Measurements from ENCODE around the gene KIR2DL3. TPM values are rescaled to one million over a fixed set of nuclear protein-coding genes. Genes with fewer than 3 reads are reported as not detected.
"Not testable (repeated sequence)": the region's sequence is repeated elsewhere in the genome, so short reads cannot be mapped to it uniquely, and the experiment has no call there.

Gene KIR2DL3
- 0.05 TPM for polyA plus RNA-seq (2013)

DNA sequence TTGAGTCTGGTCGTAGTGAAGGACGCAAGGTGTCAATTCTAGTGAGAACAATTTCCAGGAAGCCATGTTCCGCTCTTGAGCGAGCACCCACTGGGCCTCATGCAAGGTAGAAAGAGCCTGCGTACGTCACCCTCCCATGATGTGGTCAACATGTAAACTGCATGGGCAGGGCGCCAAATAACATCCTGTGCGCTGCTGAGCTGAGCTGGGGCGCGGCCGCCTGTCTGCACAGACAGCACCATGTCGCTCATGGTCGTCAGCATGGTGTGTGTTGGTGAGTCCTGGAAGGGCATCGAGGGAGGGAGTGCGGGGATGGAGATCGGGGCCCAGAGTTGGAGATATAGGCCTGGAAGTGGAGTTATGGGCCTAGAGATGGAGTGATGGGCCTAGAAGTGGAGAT lies at the start of gene KIR2DL3:
TSS of gene KIR2DL3 (plus strand) at position 208 of the 400 bp plus-strand sequence. CDS start at position 241, 33 bp downstream.
- H3K27me3 ChIP-seq (replicated peaks in 2 of 5; ENCODE audit: control insufficient read depth in 4 of 5, insufficient read depth in 5 of 5, low read length in 4 of 5); H3K4me3 ChIP-seq (ENCODE audit: control insufficient read depth in 1 of 7, extremely low read depth in 1 of 7, insufficient read depth in 4 of 7, low read depth in 2 of 7, low read length in 6 of 7); H3K9me3 ChIP-seq (ENCODE audit: control extremely low read depth in 1 of 5, control insufficient read depth in 4 of 5, insufficient read depth in 2 of 5, low read depth in 1 of 5, low read length in 4 of 5); H3K36me3 ChIP-seq (ENCODE audit: control insufficient read depth in 4 of 4, insufficient read depth in 4 of 4, low read length in 3 of 4); CTCF ChIA-PET; H3K27ac ChIP-seq (ENCODE audit: insufficient read depth in 1 of 2, low read depth in 1 of 2, low read length in 2 of 2, poor library complexity in 1 of 2, severe bottlenecking in 2 of 2); H3K4me1 ChIP-seq (ENCODE audit: control extremely low read depth in 1 of 4, control insufficient read depth in 4 of 4, insufficient read depth in 4 of 4, low read length in 3 of 4); POLR2A ChIA-PET; DNase-seq: not testable (repeated sequence)
- WGBS (ENCODE audit: insufficient coverage), result over 99% methylated on average over 11 of the region's 16 CpGs

DNA sequence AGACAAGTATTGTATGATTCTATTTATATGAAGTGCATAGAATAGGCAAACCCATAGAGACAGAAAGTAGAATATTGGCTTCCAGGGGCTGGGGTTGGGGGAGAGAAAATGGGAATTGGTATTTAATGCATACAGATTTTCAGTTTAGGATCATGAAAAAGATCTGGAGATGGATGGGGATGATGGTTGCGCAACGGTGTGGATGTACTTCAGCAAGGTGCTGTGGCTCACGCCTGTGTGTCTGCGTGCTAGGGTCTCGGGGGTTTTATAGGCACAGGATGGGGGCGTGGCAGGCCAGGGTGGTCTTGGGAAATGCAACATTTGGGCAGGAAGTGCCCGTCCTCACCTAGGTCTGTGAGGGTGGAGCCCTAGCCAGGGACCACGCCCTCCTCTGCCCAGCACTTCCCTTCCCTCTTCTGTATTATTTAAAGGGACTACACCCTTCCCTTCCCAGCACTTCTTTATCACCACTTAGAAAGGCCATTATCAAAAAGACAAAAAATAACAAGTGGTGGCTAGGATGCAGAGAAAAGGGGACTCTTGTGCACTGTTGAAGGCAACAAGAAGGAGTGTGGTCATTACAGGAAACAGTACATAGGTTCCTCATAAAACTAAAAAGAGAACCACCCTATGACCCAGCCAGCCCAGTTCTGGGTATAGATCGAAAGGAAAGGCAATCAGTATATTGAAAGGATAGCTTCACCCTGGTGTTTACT lies 46.6 kb upstream of the KIR2DL3 start:
- CTCF ChIA-PET, result no interaction called here
- Histone ChIP-seq H3K4me1 (ENCODE audit: control extremely low read depth in 1 of 4, control insufficient read depth in 4 of 4, insufficient read depth in 4 of 4, low read length in 3 of 4) (no peaks in the 10 kb centered on the region), H3K4me3 (ENCODE audit: control insufficient read depth in 1 of 7, extremely low read depth in 1 of 7, insufficient read depth in 4 of 7, low read depth in 2 of 7, low read length in 6 of 7) (no peak overlapping the region), H3K27me3 (replicated peaks in 2 of 5; ENCODE audit: control insufficient read depth in 4 of 5, insufficient read depth in 5 of 5, low read length in 4 of 5) (peaks cover 0 to 26% (median 7%) of the 10 kb centered on the region in 5 experiments), H3K36me3 (ENCODE audit: control insufficient read depth in 4 of 4, insufficient read depth in 4 of 4, low read length in 3 of 4) (no peaks in the 10 kb centered on the region), H3K27ac (ENCODE audit: insufficient read depth in 1 of 2, low read depth in 1 of 2, low read length in 2 of 2, poor library complexity in 1 of 2, severe bottlenecking in 2 of 2) (no peak overlapping the region), H3K9me3 (ENCODE audit: control extremely low read depth in 1 of 5, control insufficient read depth in 4 of 5, insufficient read depth in 2 of 5, low read depth in 1 of 5, low read length in 4 of 5) (no peaks in the 10 kb centered on the region)
- POLR2A ChIA-PET, result no interaction called here
- peak in 1 of 3 donors; percentile 8 for DNase-seq
- 61% methylated on average over 6 of the region's 9 CpGs for WGBS (ENCODE audit: insufficient coverage)

- peaks cover 0 to 26% (median 7%) of the 10 kb centered on the region in 5 experiments for H3K27me3 ChIP-seq (replicated peaks in 2 of 5; ENCODE audit: control insufficient read depth in 4 of 5, insufficient read depth in 5 of 5, low read length in 4 of 5)
- H3K27ac ChIP-seq (ENCODE audit: insufficient read depth in 1 of 2, low read depth in 1 of 2, low read length in 2 of 2, poor library complexity in 1 of 2, severe bottlenecking in 2 of 2), result no peak overlapping the region
- DNase-seq, result no peak
- H3K4me3 ChIP-seq (ENCODE audit: control insufficient read depth in 1 of 7, extremely low read depth in 1 of 7, insufficient read depth in 4 of 7, low read depth in 2 of 7, low read length in 6 of 7), result no peak overlapping the region
- H3K36me3 ChIP-seq (ENCODE audit: control insufficient read depth in 4 of 4, insufficient read depth in 4 of 4, low read length in 3 of 4), result no peaks in the 10 kb centered on the region
- no peaks in the 10 kb centered on the region for H3K9me3 ChIP-seq (ENCODE audit: control extremely low read depth in 1 of 5, control insufficient read depth in 4 of 5, insufficient read depth in 2 of 5, low read depth in 1 of 5, low read length in 4 of 5)
- POLR2A ChIA-PET, result interaction anchor here (0.7 kb wide), 1 partner anchor 914 kb away, joined by 4 read pairs; no protein-coding TSS in a partner anchor
- CTCF ChIA-PET, result no interaction called here
- no peaks in the 10 kb centered on the region for H3K4me1 ChIP-seq (ENCODE audit: control extremely low read depth in 1 of 4, control insufficient read depth in 4 of 4, insufficient read depth in 4 of 4, low read length in 3 of 4)
- WGBS (ENCODE audit: insufficient coverage), result 82% methylated on average over 4 of the region's 4 CpGs
Observed at GRCh38 chr19:54692298-54692615, 46.1 kb upstream of the KIR2DL3 start.

GRCh38 chr19:54694648-54695047 lies 43.7 kb upstream of the KIR2DL3 start:
- Histone ChIP-seq H3K9me3 (ENCODE audit: control extremely low read depth in 1 of 5, control insufficient read depth in 4 of 5, insufficient read depth in 2 of 5, low read depth in 1 of 5, low read length in 4 of 5) (no peaks in the 10 kb centered on the region), H3K4me3 (ENCODE audit: control insufficient read depth in 1 of 7, extremely low read depth in 1 of 7, insufficient read depth in 4 of 7, low read depth in 2 of 7, low read length in 6 of 7) (no peak overlapping the region), H3K4me1 (ENCODE audit: control extremely low read depth in 1 of 4, control insufficient read depth in 4 of 4, insufficient read depth in 4 of 4, low read length in 3 of 4) (no peaks in the 10 kb centered on the region), H3K27me3 (replicated peaks in 2 of 5; ENCODE audit: control insufficient read depth in 4 of 5, insufficient read depth in 5 of 5, low read length in 4 of 5) (peaks cover 0 to 14% (median 4%) of the 10 kb centered on the region in 5 experiments), H3K36me3 (ENCODE audit: control insufficient read depth in 4 of 4, insufficient read depth in 4 of 4, low read length in 3 of 4) (no peaks in the 10 kb centered on the region), H3K27ac (ENCODE audit: insufficient read depth in 1 of 2, low read depth in 1 of 2, low read length in 2 of 2, poor library complexity in 1 of 2, severe bottlenecking in 2 of 2) (no peak overlapping the region)
- 79% methylated on average over 5 of the region's 5 CpGs for WGBS (ENCODE audit: insufficient coverage)
- POLR2A ChIA-PET, result no interaction called here
- no peak for DNase-seq
- CTCF ChIA-PET, result no interaction called here

- H3K27me3 ChIP-seq (replicated peaks in 2 of 5; ENCODE audit: control insufficient read depth in 4 of 5, insufficient read depth in 5 of 5, low read length in 4 of 5), result peaks cover 0 to 14% (median 4%) of the 10 kb centered on the region in 5 experiments
- POLR2A ChIA-PET, result no interaction called here
- CTCF ChIA-PET, result interaction anchor here (0.5 kb wide), 1 partner anchor 904 kb away, joined by 3 read pairs; no protein-coding TSS in a partner anchor
Observed at GRCh38 chr19:54696117-54696548, 42.2 kb upstream of the KIR2DL3 start.

DNA sequence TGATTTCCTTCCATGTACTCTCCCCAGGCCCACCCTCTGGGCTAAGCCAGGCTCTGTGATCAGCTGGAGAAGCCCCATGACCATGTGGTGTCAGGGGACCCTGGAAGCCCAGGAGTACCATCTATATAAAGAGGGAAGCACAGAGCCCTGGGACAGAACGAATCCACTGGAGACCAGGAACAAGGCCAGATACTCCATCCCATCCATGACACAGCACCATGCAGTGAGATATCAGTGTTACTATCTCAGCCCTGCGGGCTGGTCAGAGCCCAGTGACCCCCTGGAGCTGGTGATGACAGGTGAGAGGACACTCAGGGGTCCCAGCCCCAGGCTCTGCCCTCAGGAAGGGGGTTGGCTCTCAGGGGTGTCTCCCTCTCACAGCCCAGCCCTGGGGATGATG lies 41.5 kb upstream of the KIR2DL3 start:
- 54% methylated on average over 2 of the region's 2 CpGs for WGBS (ENCODE audit: insufficient coverage)
- H3K9me3 ChIP-seq (ENCODE audit: control extremely low read depth in 1 of 5, control insufficient read depth in 4 of 5, insufficient read depth in 2 of 5, low read depth in 1 of 5, low read length in 4 of 5), result no peaks in the 10 kb centered on the region
- no peaks in the 10 kb centered on the region for H3K4me1 ChIP-seq (ENCODE audit: control extremely low read depth in 1 of 4, control insufficient read depth in 4 of 4, insufficient read depth in 4 of 4, low read length in 3 of 4)
- ChIA-PET CTCF (no interaction called here), POLR2A (no interaction called here)
- no peak for DNase-seq
- no peak overlapping the region for H3K4me3 ChIP-seq (ENCODE audit: control insufficient read depth in 1 of 7, extremely low read depth in 1 of 7, insufficient read depth in 4 of 7, low read depth in 2 of 7, low read length in 6 of 7)
- H3K27ac ChIP-seq (ENCODE audit: insufficient read depth in 1 of 2, low read depth in 1 of 2, low read length in 2 of 2, poor library complexity in 1 of 2, severe bottlenecking in 2 of 2), result no peak overlapping the region
- peaks cover 0 to 14% (median 4%) of the 10 kb centered on the region in 5 experiments for H3K27me3 ChIP-seq (replicated peaks in 2 of 5; ENCODE audit: control insufficient read depth in 4 of 5, insufficient read depth in 5 of 5, low read length in 4 of 5)
- no peaks in the 10 kb centered on the region for H3K36me3 ChIP-seq (ENCODE audit: control insufficient read depth in 4 of 4, insufficient read depth in 4 of 4, low read length in 3 of 4)

More at GRCh38 chr19:54696117-54696548, 42.2 kb upstream of the KIR2DL3 start:
- H3K9me3 ChIP-seq (ENCODE audit: control extremely low read depth in 1 of 5, control insufficient read depth in 4 of 5, insufficient read depth in 2 of 5, low read depth in 1 of 5, low read length in 4 of 5), result no peaks in the 10 kb centered on the region
- H3K4me1 ChIP-seq (ENCODE audit: control extremely low read depth in 1 of 4, control insufficient read depth in 4 of 4, insufficient read depth in 4 of 4, low read length in 3 of 4), result no peaks in the 10 kb centered on the region
- no peak overlapping the region for H3K4me3 ChIP-seq (ENCODE audit: control insufficient read depth in 1 of 7, extremely low read depth in 1 of 7, insufficient read depth in 4 of 7, low read depth in 2 of 7, low read length in 6 of 7)
- WGBS (ENCODE audit: insufficient coverage), result 73% methylated on average over 5 of the region's 8 CpGs
- no peak overlapping the region for H3K27ac ChIP-seq (ENCODE audit: insufficient read depth in 1 of 2, low read depth in 1 of 2, low read length in 2 of 2, poor library complexity in 1 of 2, severe bottlenecking in 2 of 2)
- no peak for DNase-seq
- H3K36me3 ChIP-seq (ENCODE audit: control insufficient read depth in 4 of 4, insufficient read depth in 4 of 4, low read length in 3 of 4), result no peaks in the 10 kb centered on the region

GRCh38 chr19:54697716-54698115 lies 40.6 kb upstream of the KIR2DL3 start:
- H3K9me3 ChIP-seq (ENCODE audit: control extremely low read depth in 1 of 5, control insufficient read depth in 4 of 5, insufficient read depth in 2 of 5, low read depth in 1 of 5, low read length in 4 of 5); CTCF ChIA-PET; H3K36me3 ChIP-seq (ENCODE audit: control insufficient read depth in 4 of 4, insufficient read depth in 4 of 4, low read length in 3 of 4); H3K4me3 ChIP-seq (ENCODE audit: control insufficient read depth in 1 of 7, extremely low read depth in 1 of 7, insufficient read depth in 4 of 7, low read depth in 2 of 7, low read length in 6 of 7); H3K4me1 ChIP-seq (ENCODE audit: control extremely low read depth in 1 of 4, control insufficient read depth in 4 of 4, insufficient read depth in 4 of 4, low read length in 3 of 4); DNase-seq; POLR2A ChIA-PET; H3K27ac ChIP-seq (ENCODE audit: insufficient read depth in 1 of 2, low read depth in 1 of 2, low read length in 2 of 2, poor library complexity in 1 of 2, severe bottlenecking in 2 of 2): not testable (repeated sequence)
- H3K27me3 ChIP-seq (replicated peaks in 2 of 5; ENCODE audit: control insufficient read depth in 4 of 5, insufficient read depth in 5 of 5, low read length in 4 of 5), result peaks cover 0 to 14% (median 5%) of the 10 kb centered on the region in 5 experiments
- 91% methylated on average over 12 of the region's 13 CpGs for WGBS (ENCODE audit: insufficient coverage)

Measured in common myeloid progenitor, CD34-positive (primary cell).